Brain microvascular endothelial cell (primary cell): ENCODE measurements around the gene SPTBN5.

Source experiments
- DNase-seq: peaks from one replicate; pipeline ENCODE4 v3.0.0-alpha.2; 2020
- H3K27ac ChIP-seq: fragments of 250-450 bp; sonication (Bioruptor Pico); 2 replicates; pipeline ENCODE4 v1.5.1; 2020; ENCODE audit warnings: mild to moderate bottlenecking, moderate library complexity
- H3K27me3 ChIP-seq: fragments of 250-450 bp; sonication (Bioruptor Pico); replicated peaks from 2 replicates; pipeline ENCODE4 v1.5.1; 2020; ENCODE audit warnings: mild to moderate bottlenecking
- H3K36me3 ChIP-seq: fragments of 250-450 bp; sonication (Bioruptor Pico); replicated peaks from 2 replicates; pipeline ENCODE4 v1.5.1; 2020; ENCODE audit warnings: mild to moderate bottlenecking
- H3K4me3 ChIP-seq: 2 replicates; pipeline ENCODE4 v1.5.1; 2011; ENCODE audit warnings: low read depth, mild to moderate bottlenecking, control low read depth, low read length, moderate library complexity
- CTCF ChIP-seq: IDR thresholded peaks from 2 replicates; pipeline ENCODE4 v1.5.1; 2011; ENCODE audit warnings: low read depth, mild to moderate bottlenecking, moderate library complexity, low read length, control low read depth, inconsistent platforms; ENCODE audit errors: missing control alignments
- in situ Hi-C: cut with HindIII; loops from 2 replicates; pipeline ENCODE4 v1.10.0; 2017; ENCODE audit warnings: low sequenced_read_pairs, low pct_ligation_motif_present

Gene SPTBN5

GRCh38 chr15:41799488-41799805, 94.4 kb downstream of the SPTBN5 start:
- Histone ChIP-seq H3K4me3 (no peak overlapping the region), H3K27me3 (no peaks in the 10 kb centered on the region), H3K36me3 (peaks cover 7% of the 10 kb centered on the region), H3K27ac (no peak overlapping the region)
- no peak for DNase-seq
- TF ChIP-seq CTCF = no peak
- in situ Hi-C loops = no loop called here

GRCh38 chr15:41798607-41799487, 95.0 kb downstream of the SPTBN5 start:
- TF ChIP-seq CTCF = no peak
- in situ Hi-C loops = no loop called here
- no peak for DNase-seq
- H3K4me3 ChIP-seq = no peak overlapping the region
- no peaks in the 10 kb centered on the region for H3K27me3 ChIP-seq
- H3K36me3 ChIP-seq = peaks cover 7% of the 10 kb centered on the region
- H3K27ac ChIP-seq = no peak overlapping the region
